Measurements from ENCODE around the gene MIOS. TPM values are rescaled to one million over a fixed set of nuclear protein-coding genes. Genes with fewer than 3 reads are reported as not detected.

The MIOS gene
- total and polyA plus RNA-seq, 3 donors from 2014 or later = 35.9 to 66.0 (median 51.3) TPM

DNA sequence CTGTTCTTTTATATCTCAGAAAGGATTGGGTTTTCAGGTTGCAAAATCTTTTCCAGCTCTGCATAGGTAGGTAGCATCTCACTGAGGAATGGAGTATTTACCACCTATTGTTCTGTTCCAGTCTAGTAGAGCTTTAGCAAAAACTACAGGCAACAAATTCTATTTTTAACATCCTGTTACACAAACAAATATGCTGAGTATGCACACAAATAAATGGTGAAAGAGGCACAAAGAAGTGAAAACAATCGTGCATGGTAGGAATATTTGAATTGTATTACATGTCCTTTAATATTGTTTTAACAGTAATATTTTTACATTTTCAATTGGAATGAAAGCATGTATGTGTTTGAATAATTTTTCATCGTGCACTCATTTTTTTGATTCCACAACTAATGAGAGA is 14.5 kb upstream of the MIOS start:
- H3K4me3 ChIP-seq = no peak overlapping the region
- intact Hi-C loops (cut with DNase I; ENCODE audit: low total_unique reads) = no loop called here
- DNase-seq = no peak
- no peaks in the 10 kb centered on the region for H3K36me3 ChIP-seq (ENCODE audit: low read depth, missing control alignments)
- peaks cover 3% of the 10 kb centered on the region for H3K4me1 ChIP-seq
- H3K27ac ChIP-seq = no peak overlapping the region
- TF ChIP-seq, protein P1, sequence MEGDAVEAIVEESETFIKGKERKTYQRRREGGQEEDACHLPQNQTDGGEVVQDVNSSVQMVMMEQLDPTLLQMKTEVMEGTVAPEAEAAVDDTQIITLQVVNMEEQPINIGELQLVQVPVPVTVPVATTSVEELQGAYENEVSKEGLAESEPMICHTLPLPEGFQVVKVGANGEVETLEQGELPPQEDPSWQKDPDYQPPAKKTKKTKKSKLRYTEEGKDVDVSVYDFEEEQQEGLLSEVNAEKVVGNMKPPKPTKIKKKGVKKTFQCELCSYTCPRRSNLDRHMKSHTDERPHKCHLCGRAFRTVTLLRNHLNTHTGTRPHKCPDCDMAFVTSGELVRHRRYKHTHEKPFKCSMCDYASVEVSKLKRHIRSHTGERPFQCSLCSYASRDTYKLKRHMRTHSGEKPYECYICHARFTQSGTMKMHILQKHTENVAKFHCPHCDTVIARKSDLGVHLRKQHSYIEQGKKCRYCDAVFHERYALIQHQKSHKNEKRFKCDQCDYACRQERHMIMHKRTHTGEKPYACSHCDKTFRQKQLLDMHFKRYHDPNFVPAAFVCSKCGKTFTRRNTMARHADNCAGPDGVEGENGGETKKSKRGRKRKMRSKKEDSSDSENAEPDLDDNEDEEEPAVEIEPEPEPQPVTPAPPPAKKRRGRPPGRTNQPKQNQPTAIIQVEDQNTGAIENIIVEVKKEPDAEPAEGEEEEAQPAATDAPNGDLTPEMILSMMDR (IDR thresholded peaks at IDR 0.05) = no peak
- TF ChIP-seq POLR2A (IDR thresholded peaks at IDR 0.05) = no peak
- H3K27me3 ChIP-seq = no peaks in the 10 kb centered on the region
- H3K9me3 ChIP-seq = no peaks in the 10 kb centered on the region
- 78% methylated on average over 2 of the region's 2 CpGs for WGBS, 2 donors

DNA sequence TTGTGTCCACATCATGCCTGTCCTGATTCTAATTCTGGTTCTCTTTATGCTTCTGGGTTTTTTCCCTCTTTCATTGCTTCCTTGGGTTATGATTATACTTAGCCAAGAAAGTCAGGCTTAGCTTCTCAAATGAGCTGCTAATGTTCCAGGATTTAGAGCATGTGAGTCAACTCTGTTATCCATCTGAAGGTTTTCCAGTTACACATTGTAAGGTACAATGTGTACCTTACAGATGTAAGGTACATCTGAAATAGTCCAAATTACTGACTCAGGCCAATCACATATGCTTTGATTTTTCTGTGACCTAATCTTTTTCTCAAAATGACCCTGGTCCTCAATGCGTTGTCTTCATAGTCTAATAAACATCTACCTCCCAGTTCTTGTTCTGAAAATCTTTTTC is 13.3 kb upstream of the MIOS start:
- Histone ChIP-seq H3K27me3 (no peaks in the 10 kb centered on the region), H3K9me3 (no peaks in the 10 kb centered on the region), H3K4me3 (no peak overlapping the region), H3K4me1 (peaks cover 3% of the 10 kb centered on the region), H3K27ac (no peak overlapping the region), H3K36me3 (ENCODE audit: low read depth, missing control alignments) (no peaks in the 10 kb centered on the region)
- 44 to 58% methylated on average over 1 of the region's 1 CpG for WGBS, 2 donors
- DNase-seq = no peak
- TF ChIP-seq POLR2A (IDR thresholded peaks at IDR 0.05) = no peak
- TF ChIP-seq, protein P1 (IDR thresholded peaks at IDR 0.05) = no peak
- intact Hi-C loops (cut with DNase I; ENCODE audit: low total_unique reads) = no loop called here

DNA sequence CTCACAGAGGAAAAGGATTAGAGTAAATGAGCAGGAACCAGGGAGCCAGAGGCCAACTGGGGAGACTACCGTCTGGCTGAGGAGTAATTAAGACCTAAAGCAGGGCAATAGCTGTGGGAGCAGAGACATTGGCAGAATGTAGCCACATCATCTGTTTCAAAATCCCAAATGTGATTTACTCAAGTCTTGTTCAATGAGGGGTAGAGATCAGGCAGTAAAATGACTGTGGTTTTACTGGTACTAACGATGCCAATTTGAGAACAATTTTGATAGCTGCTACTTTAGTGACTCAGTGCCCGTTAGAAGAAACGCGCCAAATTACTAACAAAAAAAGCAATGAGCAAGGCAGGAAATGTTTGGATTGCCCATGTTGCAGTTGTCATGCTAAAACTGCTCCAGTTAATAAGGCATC is 12.7 kb upstream of the MIOS start:
- TF ChIP-seq POLR2A (IDR thresholded peaks at IDR 0.05) = no peak
- TF ChIP-seq, protein P1 (IDR thresholded peaks at IDR 0.05) = no peak
- Histone ChIP-seq H3K27me3 (no peaks in the 10 kb centered on the region), H3K4me1 (peaks cover 3% of the 10 kb centered on the region), H3K27ac (no peak overlapping the region), H3K36me3 (ENCODE audit: low read depth, missing control alignments) (no peaks in the 10 kb centered on the region), H3K9me3 (no peaks in the 10 kb centered on the region), H3K4me3 (no peak overlapping the region)
- WGBS, 2 donors = 62 to 64% methylated on average over 5 of the region's 5 CpGs
- DNase-seq = no peak
- intact Hi-C loops (cut with DNase I; ENCODE audit: low total_unique reads) = no loop called here

DNA sequence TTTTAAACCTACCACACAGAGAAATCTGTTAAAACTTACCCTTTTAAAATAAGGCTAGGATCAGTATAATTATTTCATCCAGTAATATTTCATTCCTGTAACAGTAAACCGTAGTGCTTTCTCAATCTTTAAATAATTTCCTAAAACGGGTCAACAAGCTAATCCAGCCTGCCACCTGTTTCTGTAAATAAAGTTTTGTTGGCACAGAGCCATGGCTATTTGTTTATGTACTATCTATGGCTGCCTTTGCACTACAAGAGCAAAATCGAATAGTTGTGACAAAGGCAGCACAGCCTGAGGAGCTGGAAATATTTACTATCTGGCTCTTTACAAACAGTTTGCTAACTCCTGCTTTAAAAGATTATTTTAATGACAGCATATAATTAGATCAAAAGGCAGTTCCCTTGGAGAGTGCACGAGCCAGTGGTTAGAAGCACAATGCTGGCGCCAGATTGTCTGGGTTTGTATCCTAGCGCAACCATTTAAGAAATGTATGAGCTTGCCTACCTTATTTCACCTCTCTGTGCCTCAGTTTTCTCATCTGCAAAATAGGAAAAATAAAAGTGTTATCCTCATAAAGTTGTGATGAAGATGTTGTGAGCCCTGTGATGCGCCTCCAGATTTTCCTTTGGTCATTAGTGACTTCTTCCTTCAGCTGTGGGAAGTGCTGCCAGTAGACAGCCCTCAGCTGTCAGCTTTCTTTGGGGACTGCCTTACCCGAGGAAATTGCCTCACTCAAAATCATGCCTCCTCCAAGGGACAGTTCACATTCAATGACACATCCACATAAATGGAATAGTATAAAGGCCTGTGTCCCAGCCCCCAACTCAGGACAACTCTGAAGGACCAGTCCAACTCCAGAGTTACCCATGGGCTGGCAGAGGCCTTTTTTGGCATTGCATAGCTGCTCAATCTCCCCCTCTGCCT is 11.8 kb upstream of the MIOS start:
- Histone ChIP-seq H3K4me3 (no peak overlapping the region), H3K27me3 (no peaks in the 10 kb centered on the region), H3K4me1 (peaks cover 3% of the 10 kb centered on the region), H3K9me3 (no peaks in the 10 kb centered on the region), H3K27ac (no peak overlapping the region), H3K36me3 (ENCODE audit: low read depth, missing control alignments) (no peaks in the 10 kb centered on the region)
- no peak for DNase-seq
- TF ChIP-seq, protein P1 (IDR thresholded peaks at IDR 0.05) = no peak
- no peak for TF ChIP-seq POLR2A (IDR thresholded peaks at IDR 0.05)
- intact Hi-C loops (cut with DNase I; ENCODE audit: low total_unique reads) = no loop called here
- WGBS, 2 donors = 53 to 61% methylated on average over 8 of the region's 8 CpGs

DNA sequence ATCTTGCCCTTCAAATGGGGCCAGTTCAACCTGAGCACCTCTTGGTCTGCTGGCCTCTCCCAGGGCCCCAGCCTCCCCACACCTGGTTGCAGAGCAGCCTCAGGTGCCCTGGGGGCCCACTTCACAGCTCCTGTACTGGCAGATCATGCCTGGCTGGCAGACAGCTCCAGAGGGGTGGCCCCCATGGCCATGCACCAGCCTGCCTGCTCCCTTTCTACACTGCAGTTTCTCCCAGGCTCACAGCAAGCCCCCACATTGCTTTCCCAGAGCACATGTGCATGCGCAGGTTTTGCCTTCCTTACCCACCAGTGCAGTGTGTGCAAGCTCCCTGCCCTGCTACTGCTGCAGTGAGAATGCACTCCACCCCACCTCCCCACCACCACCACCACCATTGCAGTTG is 9.8 kb upstream of the MIOS start:
- H3K4me3 ChIP-seq = no peak overlapping the region
- H3K27ac ChIP-seq = no peak overlapping the region
- TF ChIP-seq, protein P1 (IDR thresholded peaks at IDR 0.05) = no peak
- no peak for TF ChIP-seq POLR2A (IDR thresholded peaks at IDR 0.05)
- no peaks in the 10 kb centered on the region for H3K27me3 ChIP-seq
- DNase-seq = no peak
- intact Hi-C loops (cut with DNase I; ENCODE audit: low total_unique reads) = no loop called here
- 100% methylated on average over 1 of the region's 1 CpG for WGBS, 2 donors
- H3K4me1 ChIP-seq = peaks cover 3% of the 10 kb centered on the region
- no peaks in the 10 kb centered on the region for H3K9me3 ChIP-seq
- no peaks in the 10 kb centered on the region for H3K36me3 ChIP-seq (ENCODE audit: low read depth, missing control alignments)
